ENCODE measurements around the gene UGP2. TPM values are rescaled to one million over a fixed set of nuclear protein-coding genes. Genes with fewer than 3 reads are reported as not detected.
A peak's percentile ranks its signal among the peaks of the same experiment; 100 is the strongest.

UGP2 gene
- total and polyA plus RNA-seq, 2 of the 4 experiments (the other 2 are of a cell fraction): 45.0 to 58.8 TPM

DNA sequence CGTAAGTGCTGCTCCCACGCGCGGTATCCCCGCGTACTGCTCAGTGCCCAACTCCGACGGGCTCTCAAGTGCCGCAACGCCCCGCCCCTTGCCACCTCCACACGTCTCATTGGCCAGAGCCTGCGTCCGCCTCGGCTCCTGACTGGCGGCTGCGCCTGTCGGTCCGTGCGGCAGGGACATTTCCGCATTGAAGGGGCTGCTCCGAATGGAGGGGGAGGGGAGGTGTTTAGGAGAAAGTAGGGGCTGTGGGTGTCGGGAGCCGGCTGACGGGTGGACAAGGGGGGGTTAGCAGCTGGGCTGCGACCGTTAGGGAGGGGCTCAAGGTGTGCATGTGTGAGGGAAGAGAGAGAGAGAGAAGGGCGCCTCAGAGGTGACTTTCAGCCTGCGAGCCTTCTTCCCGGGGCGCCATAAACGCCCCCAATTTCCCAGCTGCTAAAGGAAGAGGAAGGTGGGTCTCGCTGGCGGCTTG, 877 bp upstream of the UGP2 start (continued):
- TF ChIP-seq, protein P1, sequence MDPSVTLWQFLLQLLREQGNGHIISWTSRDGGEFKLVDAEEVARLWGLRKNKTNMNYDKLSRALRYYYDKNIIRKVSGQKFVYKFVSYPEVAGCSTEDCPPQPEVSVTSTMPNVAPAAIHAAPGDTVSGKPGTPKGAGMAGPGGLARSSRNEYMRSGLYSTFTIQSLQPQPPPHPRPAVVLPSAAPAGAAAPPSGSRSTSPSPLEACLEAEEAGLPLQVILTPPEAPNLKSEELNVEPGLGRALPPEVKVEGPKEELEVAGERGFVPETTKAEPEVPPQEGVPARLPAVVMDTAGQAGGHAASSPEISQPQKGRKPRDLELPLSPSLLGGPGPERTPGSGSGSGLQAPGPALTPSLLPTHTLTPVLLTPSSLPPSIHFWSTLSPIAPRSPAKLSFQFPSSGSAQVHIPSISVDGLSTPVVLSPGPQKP (IDR thresholded peaks at IDR 0.05; ENCODE audit: borderline replicate concordance, low read depth, low read length): no peak

DNA sequence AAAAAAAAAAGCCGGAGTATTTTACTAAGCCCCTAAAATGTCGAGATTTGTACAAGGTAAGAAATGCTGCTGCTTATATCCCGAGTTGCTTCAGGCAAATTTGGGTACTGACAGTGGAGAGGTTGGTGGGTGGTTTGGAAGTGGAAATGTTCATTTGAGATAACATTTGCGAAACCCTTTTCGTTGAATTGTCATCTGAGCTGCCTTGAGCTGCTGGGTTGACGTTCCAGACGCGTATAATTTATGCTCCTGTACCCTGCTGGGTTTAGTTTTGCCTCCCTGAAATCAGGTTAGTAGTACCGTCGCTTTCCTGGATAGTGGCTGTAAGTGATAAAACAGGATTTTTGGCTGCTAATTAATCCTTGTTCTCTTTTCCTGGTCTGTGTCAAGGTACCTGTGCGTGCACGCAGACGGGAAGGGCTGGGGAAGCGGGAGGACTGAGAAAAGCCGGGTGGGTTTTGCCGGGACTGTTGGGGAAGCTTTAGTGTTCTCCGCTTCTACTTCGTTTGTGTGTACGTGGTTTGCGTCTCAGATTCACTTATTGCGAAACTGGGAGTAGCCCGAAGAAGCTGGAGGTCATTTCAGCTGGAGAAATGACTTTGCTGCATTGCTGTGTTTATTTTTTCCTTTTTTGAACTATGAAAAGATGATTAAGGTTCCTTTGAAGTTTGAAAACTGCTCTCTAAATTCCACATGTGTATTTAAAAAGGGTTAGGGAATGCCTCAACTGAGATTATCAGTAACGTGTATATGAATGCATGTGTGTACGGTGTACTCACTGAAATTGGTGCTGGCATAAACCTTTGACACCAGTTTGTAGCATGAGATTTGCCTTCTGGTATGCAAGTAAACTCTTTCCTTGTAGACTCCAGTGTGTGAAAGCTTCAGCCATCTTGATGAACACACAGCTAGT, 709 bp downstream of the UGP2 start:
- POLR2A ChIA-PET (ENCODE audit: unreplicated experiment): interaction anchor here (0.6 to 1.0 kb wide), 2 partner anchors 18 to 144 kb away, joined by 3 to 4 read pairs; no protein-coding TSS in a partner anchor
- Histone ChIP-seq H3K23ac (ENCODE audit: low read depth, low read length) (peak overlapping the region; percentile 87), H3K18ac (ENCODE audit: low read depth, low read length) (peak overlapping the region; percentile 96), H3K27ac (ENCODE audit: insufficient read depth, low read length) (peak overlapping the region; percentile 90), H3K4me3 (ENCODE audit: insufficient read depth, low read depth, low read length) (peak overlapping the region; percentile 69), H2BK5ac (ENCODE audit: low read depth, low read length, poor library complexity, severe bottlenecking) (peak overlapping the region; percentile 91), H2AK5ac (ENCODE audit: low read depth, low read length) (peak overlapping the region; percentile 84), H3K27me3 (ENCODE audit: control insufficient read depth, insufficient read depth, low read length) (no peaks in the 10 kb centered on the region), H4K5ac (ENCODE audit: low read depth, low read length) (peak overlapping the region; percentile 85), H3K14ac (replicated peaks; ENCODE audit: low read depth, low read length) (peak overlapping the region; percentile 95), H3K9ac (ENCODE audit: low read depth, low read length) (peak overlapping the region; percentile 99), H3K4ac (ENCODE audit: low read depth, low read length) (peak overlapping the region; percentile 85), H2BK120ac (ENCODE audit: low read depth, low read length) (peak overlapping the region; percentile 69), H2AK9ac (replicated peaks; ENCODE audit: low read depth, low read length, poor library complexity) (peak overlapping the region; percentile 88), H4K91ac (ENCODE audit: insufficient read depth, low read depth, low read length) (peak overlapping the region; percentile 91), H3K4me1 (ENCODE audit: control insufficient read depth, insufficient read depth, low read length) (peaks cover 6% of the 10 kb centered on the region), H3K4me2 (ENCODE audit: low read depth, low read length) (peak overlapping the region; percentile 82), H3K56ac (ENCODE audit: extremely low read depth, insufficient read depth, low read length) (peak overlapping the region; percentile 90), H4K20me1 (ENCODE audit: insufficient read depth, low read length) (peaks cover 10% of the 10 kb centered on the region; the same call in 1 of the 2 replicates), H3K9me3 (ENCODE audit: control insufficient read depth, insufficient read depth, low read length) (no peaks in the 10 kb centered on the region), H3K36me3 (ENCODE audit: control insufficient read depth, insufficient read depth, low read length) (no peaks in the 10 kb centered on the region), H2BK20ac (ENCODE audit: low read depth, low read length) (peak overlapping the region; percentile 18; the same call in 1 of the 2 replicates), H2BK15ac (ENCODE audit: low read depth, low read length) (peak overlapping the region; percentile 71), H2AFZ (replicated peaks; ENCODE audit: low read length, poor library complexity) (peak overlapping the region; percentile 83), H3K79me1 (ENCODE audit: low read depth in 1 of 2, low read length in 2 of 2) (peaks cover 11 to 42% of the 10 kb centered on the region in 2 experiments; a peak in 2 of 4 replicates), H4K8ac (ENCODE audit: low read depth in 2 of 2, low read length in 2 of 2) (peak overlapping the region; percentile 71 to 81), H3K9me1 (ENCODE audit: insufficient read depth, low read length) (peaks cover 5% of the 10 kb centered on the region)
- WGBS, 2 experiments (ENCODE audit: extremely low coverage in 2 of 2, insufficient read length in 1 of 2): 0% methylated on average over 5 of the region's 24 CpGs; no CpG with 5 or more reads in 1 of the 2 experiments
- BruUV-seq (replicated peaks): TSS peak; percentile 59
- intact Hi-C loops (cut with micrococcal nuclease) (loop anchor here (1.0 to 5.0 kb wide), 3 partner anchors 46 to 150 kb away; no protein-coding TSS in a partner anchor), in situ Hi-C loops (cut with MboI; ENCODE audit: low sequenced_read_pairs) (no loop called here), dilution Hi-C loops (cut with HindIII; ENCODE audit: low sequenced_read_pairs, unreplicated experiment) (no loop called here)
- DNase-seq (peak; percentile 81), ATAC-seq (ENCODE audit: low read depth) (no peak)
- CTCF ChIA-PET: interaction anchor here (0.5 to 2.5 kb wide), 7 partner anchors 15 to 680 kb away, joined by 3 to 15 read pairs (median 5); no protein-coding TSS in a partner anchor
- TF ChIP-seq, protein P2, sequence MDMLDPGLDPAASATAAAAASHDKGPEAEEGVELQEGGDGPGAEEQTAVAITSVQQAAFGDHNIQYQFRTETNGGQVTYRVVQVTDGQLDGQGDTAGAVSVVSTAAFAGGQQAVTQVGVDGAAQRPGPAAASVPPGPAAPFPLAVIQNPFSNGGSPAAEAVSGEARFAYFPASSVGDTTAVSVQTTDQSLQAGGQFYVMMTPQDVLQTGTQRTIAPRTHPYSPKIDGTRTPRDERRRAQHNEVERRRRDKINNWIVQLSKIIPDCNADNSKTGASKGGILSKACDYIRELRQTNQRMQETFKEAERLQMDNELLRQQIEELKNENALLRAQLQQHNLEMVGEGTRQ (IDR thresholded peaks at IDR 0.05; ENCODE audit: low read depth, low read length): no peak
- 0 out of 2 replicates have a peak, but pooled peaks have one; percentile 27 for TF ChIP-seq MAZ (IDR thresholded peaks at IDR 0.05; ENCODE audit: borderline replicate concordance, low read depth, low read length)
- TF ChIP-seq RFX5 (IDR thresholded peaks at IDR 0.05; ENCODE audit: low read depth, low read length): no peak
- no peak for TF ChIP-seq MAFK (IDR thresholded peaks at IDR 0.05; ENCODE audit: low read depth, low read length)
- TF ChIP-seq FOS (IDR thresholded peaks at IDR 0.05; ENCODE audit: low read depth, low read length): no peak
- TF ChIP-seq, protein P1 (IDR thresholded peaks at IDR 0.05; ENCODE audit: borderline replicate concordance, low read depth, low read length): no peak
- peak; percentile 98 for TF ChIP-seq CEBPB (IDR thresholded peaks at IDR 0.05; ENCODE audit: low read depth, low read length)
- TF ChIP-seq RAD21 (IDR thresholded peaks at IDR 0.05; ENCODE audit: low read length): no peak
- no peak; the same call in 1 of the 2 replicates for TF ChIP-seq POLR2A (IDR thresholded peaks at IDR 0.05; ENCODE audit: low read depth, low read length)
- TF ChIP-seq CHD1 (IDR thresholded peaks at IDR 0.05; ENCODE audit: low read depth, low read length): no peak; the same call in 1 of the 2 replicates
